Ammon's horn (tissue), 1 donor: ENCODE measurements around the gene RBM10.
"Not testable (repeated sequence)": the region's sequence is repeated elsewhere in the genome, so short reads cannot be mapped to it uniquely, and the experiment has no call there.

Source experiments
- DNase-seq: peaks from one replicate; pipeline ENCODE4 v3.0.0-alpha.2; 2016; ENCODE audit warnings: low spot score

The RBM10 gene

DNA sequence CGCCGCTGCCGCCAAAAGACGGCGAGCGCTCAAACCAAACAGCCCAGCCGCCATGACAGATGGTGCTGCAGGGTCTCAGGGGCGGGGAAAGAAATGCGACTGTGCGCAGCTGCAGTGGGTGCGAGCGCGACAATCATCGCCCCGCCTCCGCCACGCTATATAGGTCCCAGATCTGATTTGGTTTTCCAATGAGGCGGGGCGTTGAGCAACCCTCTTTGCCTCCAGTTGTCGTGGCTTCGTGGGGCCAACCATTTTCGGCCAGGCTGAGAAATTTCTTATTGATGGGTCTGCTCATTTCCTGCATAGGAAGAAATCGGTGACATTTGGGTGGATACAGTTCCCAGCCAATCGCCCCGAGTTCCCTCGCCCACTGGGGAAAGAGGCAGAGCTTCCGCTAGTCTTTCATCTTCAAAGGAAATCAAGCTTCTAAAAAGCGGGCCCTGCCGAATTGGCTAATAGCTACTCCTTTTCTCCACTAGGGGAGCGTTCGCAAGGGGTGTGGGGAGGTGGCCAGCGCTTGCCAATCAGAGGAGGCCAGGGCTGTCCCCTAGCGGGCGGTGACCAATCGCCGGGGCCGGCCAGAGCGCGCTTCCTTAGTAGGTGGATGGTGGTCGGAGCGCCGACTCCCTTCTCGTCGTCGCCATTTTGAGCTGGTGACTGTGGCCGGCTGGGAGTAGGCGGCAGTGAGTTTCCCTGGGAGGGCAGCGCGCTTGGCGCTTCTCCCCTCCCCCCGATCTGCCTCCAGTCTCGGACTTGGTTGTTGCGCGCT lies at the start of gene RBM10, which contains the start of gene NDUFB11:
TSS of gene RBM10 (plus strand) at position 596 of the 769 bp plus-strand sequence. CDS start 2,261 bp downstream, outside the sequence.
TSS of gene NDUFB11 (minus strand) at position 77 of the 769 bp plus-strand sequence. CDS start at position 54, 23 bp downstream.
- DNase-seq = peak; percentile 95

- no peak for DNase-seq
Observed at GRCh38 chrX:47097018-47097417, 48.0 kb upstream of the RBM10 start.

- no peak for DNase-seq
Observed at GRCh38 chrX:47098338-47099094, 46.5 kb upstream of the RBM10 start.

DNA sequence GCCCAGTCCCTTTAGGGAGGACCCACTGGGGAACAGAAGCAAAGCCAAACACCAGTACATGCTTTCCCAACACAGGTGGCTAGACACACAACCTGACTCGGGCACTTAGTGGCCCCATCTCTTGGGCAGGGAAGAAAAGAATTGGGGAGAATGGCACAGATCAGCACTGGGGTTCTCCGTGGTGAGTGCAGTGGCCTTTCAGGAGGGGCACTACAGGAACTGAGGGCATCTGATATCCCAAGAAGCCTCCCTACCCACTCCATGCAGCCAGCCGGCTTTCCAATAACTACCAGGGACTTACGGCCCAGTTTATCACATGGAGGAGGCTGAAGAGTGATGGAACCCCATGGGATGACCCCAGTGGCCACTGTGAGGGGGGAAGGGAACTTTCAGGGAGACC lies 43.8 kb upstream of the RBM10 start:
- DNase-seq = no peak

DNA sequence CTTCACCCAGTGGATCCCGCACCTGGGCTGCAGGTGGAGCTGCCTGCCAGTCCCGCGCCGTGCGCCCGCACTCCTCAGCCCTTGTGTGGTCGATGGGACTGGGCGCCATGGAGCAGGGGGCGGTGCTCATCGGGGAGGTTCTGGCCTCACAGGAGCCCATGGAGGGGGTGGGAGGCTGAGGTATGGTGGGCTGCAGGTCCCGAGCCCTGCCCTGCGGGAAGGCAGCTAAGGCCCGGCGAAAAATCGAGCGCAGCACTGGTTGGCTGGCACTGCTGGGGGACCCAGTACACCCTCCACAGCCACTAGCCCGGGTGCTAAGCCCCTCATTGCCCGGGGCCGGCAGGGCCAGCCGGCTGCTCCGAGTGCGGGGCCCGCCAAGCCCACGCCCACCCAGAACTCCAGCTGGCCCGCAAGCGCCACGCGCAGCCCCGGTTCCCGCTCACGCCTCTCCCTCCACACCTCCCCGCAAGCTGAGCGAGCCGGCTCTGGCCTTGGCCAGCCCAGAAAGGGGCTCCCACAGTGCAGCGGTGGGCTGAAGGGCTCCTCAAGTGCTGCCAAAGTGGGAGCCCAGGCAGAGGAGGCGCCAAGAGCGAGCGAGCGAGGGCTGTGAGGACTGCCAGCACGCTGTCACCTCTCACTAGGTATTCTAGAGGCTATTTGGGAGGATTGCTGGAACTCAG lies 33.9 kb upstream of the RBM10 start:
- not testable (repeated sequence) for DNase-seq

GRCh38 chrX:47112316-47112954 lies 32.6 kb upstream of the RBM10 start:
- DNase-seq = peak; percentile 8

- not testable (repeated sequence) for DNase-seq
Observed at GRCh38 chrX:47116551-47117110, 28.4 kb upstream of the RBM10 start.

DNA sequence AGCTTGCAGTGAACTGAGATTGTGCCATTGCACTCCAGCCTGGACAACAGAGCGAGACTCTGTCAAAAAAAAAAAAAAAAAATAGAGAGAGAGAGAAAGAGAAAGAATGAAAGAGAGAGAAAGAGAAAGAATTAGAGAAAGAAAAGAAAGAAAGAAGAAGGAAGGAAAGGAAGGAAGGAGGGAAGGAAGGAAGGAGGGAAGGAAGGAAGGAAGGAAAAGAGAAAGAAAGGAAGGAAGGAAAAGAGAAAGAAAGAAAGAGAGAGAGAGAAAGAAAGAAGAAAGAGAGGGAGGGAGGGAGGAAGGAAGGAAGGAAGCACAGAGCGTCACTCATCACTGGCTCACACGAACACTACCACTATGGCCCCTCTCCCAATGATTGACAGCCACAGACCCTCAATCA lies 20.6 kb upstream of the RBM10 start:
- DNase-seq = not testable (repeated sequence)

GRCh38 chrX:47129157-47129898 lies 15.7 kb upstream of the RBM10 start:
- peak; percentile 96 for DNase-seq

GRCh38 chrX:47129899-47130358 lies 15.1 kb upstream of the RBM10 start:
- no peak for DNase-seq

GRCh38 chrX:47133493-47133892 lies 11.5 kb upstream of the RBM10 start:
- no peak for DNase-seq

GRCh38 chrX:47135650-47136049 lies 9.4 kb upstream of the RBM10 start:
- DNase-seq = not testable (repeated sequence)

DNA sequence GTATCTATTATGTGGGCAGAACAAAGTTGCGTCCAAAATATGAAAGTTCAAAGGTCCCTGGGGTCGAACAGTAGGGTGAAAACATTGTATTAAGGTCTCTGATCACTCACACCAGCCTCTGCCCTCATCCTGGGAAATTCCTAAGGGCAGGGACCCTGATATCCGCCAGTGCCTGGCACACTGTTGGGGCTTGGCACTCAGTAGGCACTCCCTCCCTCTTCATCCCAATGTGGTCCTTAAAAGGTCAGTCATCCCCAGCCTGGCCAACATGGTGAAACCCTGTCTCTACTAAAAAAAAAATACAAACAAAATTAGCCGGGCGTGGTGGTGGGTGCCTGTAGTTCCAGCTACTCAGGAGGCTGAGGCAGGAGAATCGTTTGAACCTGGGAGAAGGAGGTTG lies 6.8 kb upstream of the RBM10 start:
- DNase-seq = no peak

GRCh38 chrX:47143894-47144625 lies 961 bp upstream of the RBM10 start:
- DNase-seq = peak; percentile 37

DNA sequence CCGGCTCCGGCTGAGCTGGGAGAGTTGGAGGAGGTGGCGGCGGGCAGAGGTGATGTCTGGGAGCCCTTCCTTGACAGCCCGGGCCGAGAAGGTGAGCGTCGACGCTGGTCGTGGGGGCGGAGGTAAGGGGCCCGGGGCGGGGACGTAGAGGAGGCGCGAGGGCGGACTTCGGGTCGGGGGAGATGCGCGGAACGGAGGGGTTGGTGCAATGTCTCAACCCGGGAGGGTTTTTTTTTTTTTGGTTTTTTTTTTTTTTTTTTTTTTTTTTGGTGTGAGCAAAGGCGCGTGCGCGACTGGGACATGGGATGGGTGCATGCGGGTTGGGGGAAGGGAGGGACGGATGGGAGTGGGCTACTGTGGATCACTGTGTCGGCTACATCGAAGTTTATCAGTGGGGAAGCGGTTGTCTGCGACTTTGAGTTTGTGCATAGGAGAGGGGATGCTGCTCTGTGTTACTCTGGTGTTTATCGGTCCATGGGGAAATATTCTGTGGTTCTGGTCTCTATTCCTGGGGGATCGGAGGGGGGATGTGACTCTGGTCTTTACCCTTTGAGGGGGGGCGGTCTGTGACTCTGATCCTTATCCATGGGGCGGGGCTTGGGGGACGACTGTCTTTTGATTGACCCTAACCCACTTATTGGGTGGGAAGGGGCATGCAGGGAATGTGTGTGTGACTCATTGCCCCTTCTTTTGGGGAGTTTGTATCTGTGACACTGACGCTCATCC lies 537 bp downstream of the RBM10 start:
- DNase-seq = no peak

GRCh38 chrX:47146121-47146935 lies 1.3 kb downstream of the RBM10 start:
- DNase-seq = no peak

DNA sequence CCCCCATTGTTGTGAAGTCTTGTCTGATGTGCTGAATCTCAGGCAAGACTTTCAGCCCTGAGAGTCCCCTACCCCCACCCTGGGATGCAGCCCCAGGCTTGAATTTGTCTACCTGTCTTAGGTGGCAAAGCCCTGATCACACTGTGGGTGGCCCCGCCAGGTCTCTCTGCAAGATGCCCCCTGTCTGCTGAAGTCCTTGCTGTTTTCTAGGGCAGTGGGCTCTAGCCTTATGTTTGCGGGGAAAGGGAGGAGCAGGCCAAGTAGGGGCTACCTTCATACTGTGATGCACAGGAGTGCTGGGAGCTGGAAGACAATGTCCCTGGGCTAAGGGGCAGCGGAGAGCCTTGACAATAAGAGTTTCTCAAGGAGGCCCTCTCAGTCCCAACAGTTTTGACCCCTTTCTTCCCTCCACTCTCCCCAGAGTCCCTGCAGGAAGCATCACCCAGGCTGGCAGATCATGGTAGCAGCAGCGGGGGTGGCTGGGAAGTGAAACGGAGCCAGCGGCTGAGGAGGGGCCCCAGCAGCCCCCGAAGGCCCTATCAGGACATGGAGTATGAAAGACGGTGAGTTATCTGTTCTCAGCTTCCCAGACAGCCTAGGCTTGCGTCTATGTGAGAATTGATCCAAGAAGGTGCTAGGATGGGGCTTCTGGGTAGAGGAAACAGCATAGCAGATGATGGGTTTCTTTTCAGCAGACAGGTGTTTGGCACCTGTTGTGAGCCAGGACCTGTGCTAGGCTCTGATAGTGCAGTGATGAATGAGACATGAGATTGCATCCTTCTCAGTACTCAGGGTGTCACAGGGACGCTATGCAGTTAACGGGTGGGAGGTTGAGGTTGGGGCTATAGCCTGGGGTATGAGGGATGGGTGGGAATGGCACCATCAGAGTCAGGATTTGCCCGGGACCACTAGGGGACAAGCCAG lies 2.2 kb downstream of the RBM10 start:
- DNase-seq = no peak
